ENCODE results near the gene FANCD2.

- TF ChIP-seq CTCF (IDR thresholded peaks at IDR 0.05), result no peak
- TF ChIP-seq POLR2A (IDR thresholded peaks at IDR 0.05), result no peak
Observed at GRCh38 chr3:10136426-10137005, 110.3 kb downstream of the FANCD2 start.
